Measurements from ENCODE around the gene ZNF300.

- TF ChIP-seq GATA3 (IDR thresholded peaks at IDR 0.05; ENCODE audit: low read depth, low read length), result no peak
- TF ChIP-seq GATA2 (IDR thresholded peaks at IDR 0.05; ENCODE audit: low read depth, low read length), result no peak
Observed at GRCh38 chr5:150904479-150905311, at the start of gene ZNF300.

Data from SH-SY5Y (cell line).